Coronary artery (tissue), 2 donors: ENCODE data around the gene NCBP2L.
A peak's percentile ranks its signal among the peaks of the same experiment; 100 is the strongest.

Experiments used
- DNase-seq: peaks from one replicate; pipeline ENCODE4 v3.0.0-alpha.2; 2017; ENCODE audit warnings: low spot score
- H3K27ac ChIP-seq, 2 donors: fragments of 200-600 bp; sonication (generic); one replicate each; pipeline ENCODE4 v1.5.1; 2016 to 2019
- H3K4me3 ChIP-seq: fragments of 200-600 bp; sonication (generic); 2 replicates; pipeline ENCODE4 v1.5.1; 2016; ENCODE audit warnings: mild to moderate bottlenecking, moderate library complexity
- TF ChIP-seq, protein P1 (sequence below): fragments of 200-600 bp; sonication (generic); IDR thresholded peaks from one replicate; pipeline ENCODE4 v1.5.1; 2019; ENCODE audit warnings: antibody characterized with exemption

The NCBP2L gene

DNA sequence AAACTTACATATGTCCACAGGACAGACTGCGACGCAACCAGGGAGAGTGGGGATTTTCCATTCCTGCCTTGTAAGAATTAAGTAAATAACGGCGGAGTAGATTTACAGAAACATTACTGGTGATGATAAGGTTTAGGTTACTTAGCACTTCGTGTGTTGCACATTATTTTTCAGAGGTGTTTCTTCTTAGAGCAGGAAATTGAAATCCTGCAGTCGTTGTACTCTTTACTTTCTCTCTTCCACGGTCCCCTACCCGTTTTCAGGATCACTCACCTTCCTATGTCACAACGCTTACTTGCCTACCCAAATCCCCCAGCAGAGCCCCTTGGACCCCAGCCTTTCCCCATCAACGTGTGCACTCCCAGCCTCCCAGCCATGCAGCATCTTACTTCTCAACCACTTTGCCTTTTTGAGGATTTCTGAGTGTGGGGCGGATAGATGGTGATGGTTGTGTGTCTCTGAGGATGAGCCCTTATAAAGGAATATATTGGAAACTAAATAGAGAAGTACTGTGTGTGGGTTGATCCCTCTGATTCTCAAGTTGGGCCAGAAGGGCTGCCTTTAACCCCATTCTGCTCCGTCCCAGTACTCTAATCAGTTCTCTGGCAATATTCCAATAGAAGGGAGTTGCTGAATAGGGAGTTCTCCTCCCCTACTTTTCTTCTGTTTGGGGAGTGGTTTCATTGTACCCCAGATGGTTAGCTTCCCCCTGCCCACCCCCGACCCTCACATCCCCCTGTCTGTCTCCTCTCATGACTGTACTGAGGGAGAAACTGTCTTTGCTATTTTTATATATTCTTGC, 49.7 kb downstream of the NCBP2L start:
- Histone ChIP-seq H3K27ac (peak overlapping the region; percentile 89), H3K4me3 (peak overlapping the region; percentile 69)
- DNase-seq, result no peak
- TF ChIP-seq, protein P1, sequence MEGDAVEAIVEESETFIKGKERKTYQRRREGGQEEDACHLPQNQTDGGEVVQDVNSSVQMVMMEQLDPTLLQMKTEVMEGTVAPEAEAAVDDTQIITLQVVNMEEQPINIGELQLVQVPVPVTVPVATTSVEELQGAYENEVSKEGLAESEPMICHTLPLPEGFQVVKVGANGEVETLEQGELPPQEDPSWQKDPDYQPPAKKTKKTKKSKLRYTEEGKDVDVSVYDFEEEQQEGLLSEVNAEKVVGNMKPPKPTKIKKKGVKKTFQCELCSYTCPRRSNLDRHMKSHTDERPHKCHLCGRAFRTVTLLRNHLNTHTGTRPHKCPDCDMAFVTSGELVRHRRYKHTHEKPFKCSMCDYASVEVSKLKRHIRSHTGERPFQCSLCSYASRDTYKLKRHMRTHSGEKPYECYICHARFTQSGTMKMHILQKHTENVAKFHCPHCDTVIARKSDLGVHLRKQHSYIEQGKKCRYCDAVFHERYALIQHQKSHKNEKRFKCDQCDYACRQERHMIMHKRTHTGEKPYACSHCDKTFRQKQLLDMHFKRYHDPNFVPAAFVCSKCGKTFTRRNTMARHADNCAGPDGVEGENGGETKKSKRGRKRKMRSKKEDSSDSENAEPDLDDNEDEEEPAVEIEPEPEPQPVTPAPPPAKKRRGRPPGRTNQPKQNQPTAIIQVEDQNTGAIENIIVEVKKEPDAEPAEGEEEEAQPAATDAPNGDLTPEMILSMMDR, result no peak

DNA sequence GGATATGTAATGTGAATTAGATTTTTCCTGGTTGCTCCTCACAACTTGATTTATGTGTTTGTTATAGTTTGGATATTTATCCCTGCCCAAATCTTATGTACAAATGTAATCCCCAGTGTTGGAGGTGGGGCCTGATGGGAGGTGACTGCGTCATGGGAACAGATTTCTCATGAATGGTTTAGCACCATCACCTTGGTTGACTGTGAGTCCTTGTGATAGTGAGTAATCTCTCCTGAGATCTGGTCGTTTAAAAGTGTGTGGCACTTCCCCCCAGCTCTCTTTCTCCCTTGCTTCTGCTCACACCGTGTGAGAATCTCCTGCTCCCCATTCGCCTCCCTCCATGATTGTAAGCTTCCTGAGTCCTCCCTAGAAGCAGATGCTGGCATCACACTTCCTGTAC, 50.3 kb downstream of the NCBP2L start:
- Histone ChIP-seq H3K4me3 (peak overlapping the region; percentile 69), H3K27ac (peak overlapping the region in 1 of 2 donors; percentile 89)
- TF ChIP-seq, protein P1, result no peak
- no peak for DNase-seq

DNA sequence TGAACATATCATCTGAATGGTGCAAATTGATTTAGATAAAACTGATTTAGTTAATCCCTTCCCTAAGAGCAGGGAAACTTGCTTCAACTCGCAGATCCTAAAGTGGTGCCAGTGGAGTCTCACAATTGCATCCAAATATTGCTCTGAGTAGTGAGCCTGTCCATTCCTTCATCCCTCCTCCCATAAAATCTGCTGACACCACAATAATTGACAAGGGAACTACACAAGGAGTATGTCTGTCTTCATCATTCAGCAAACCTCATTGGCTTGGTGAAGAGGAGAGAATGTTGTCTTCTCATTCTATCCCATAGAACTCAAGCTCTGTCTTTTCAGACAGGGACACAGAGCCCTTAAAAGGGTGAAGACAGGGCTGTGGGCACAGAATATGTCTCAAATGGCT, 52.3 kb downstream of the NCBP2L start:
- no peak overlapping the region for H3K4me3 ChIP-seq
- no peak for DNase-seq
- H3K27ac ChIP-seq, result no peak overlapping the region
- TF ChIP-seq, protein P1, result no peak

DNA sequence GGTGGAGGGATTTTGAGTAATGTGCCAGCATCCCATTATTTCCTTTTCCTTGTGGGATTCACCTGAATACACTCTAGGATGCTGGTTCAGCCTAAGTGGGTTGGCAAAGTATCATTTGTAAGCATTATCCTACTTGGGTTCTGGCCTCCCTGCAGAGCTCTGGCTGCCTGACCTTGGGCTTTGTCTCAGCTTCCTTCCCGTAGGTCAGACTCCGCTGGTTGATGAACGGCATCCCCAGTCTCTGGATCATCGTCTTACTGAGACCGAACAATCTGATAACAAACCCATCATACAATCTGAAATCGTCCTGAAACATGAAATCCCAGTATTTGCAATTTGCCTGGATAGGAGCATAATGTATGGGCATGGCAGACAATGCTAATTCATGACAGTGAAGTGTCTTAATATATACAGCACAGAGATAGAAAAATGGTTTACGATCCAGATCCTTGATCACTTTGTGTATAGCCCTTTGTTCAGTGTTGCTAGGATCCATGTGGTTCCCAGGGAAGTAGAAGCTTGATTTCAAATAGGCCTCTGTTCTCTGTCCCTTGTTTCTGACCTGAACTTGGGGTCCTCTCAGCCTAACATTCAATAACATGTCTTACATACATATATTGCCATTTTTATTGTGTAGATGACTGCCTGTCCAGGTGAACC, 53.7 kb downstream of the NCBP2L start:
- H3K27ac ChIP-seq, result no peak overlapping the region
- DNase-seq, result no peak
- H3K4me3 ChIP-seq, result no peak overlapping the region
- TF ChIP-seq, protein P1, result no peak

DNA sequence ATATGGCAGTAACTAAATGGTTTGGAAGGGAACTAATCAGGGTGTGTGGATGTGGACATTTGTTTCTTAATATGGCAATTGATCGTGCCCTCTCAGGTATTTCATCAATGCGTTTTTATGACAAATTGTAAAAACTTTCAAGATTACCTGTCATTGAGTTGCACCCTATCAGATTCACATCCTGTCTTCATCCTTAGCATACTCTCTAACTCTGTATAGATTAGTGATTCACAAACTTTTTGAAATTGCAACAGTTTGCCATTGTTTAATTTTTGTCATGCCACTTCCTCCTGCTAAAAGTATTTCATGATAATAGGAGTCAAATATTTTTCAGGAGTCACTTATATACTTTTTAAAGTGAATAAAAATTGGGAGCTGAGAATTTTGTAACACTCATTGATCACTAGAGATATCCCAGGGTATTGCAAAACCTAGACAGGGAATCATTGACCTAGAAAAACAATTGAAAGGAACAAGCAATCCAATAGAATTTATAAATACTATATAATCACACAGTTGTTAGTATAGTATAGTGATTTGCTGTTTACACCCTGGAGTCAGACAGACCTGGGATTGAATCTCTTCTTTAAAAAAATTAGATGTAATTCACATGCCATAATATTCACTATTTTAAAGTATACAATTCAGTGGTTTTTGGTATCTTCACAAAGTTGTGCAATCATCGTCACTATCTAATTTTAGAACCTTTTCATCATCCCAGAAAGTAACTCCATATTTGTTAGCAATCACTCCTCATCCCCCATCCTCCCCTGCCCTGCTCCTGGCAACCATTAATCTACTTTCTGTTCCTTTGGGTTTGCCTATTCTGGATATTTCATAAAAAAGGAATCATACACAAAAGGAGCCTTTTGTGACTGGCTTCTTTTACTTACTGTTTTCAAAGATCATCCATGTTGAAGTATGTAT, 57.0 kb downstream of the NCBP2L start:
- H3K27ac ChIP-seq, result no peak overlapping the region
- no peak for DNase-seq
- no peak overlapping the region for H3K4me3 ChIP-seq
- TF ChIP-seq, protein P1, result no peak

DNA sequence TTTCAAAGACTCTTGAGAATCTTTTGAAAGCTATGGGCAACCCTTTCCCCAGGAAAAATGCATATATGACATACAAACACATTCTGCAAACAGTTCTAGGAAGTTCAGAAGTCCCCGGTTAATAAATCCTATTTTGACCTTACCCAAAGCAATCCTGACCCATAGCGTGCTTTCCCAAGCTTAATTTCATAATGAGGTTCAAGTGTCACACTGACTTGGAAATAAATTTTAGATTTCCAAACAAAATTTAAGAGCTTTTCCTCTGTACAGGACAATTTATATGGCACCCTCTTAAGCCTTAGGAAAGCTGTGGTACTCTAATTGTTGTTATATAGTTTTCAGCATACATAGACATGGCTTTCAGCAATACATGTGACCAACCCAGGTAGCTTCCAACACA, 59.4 kb downstream of the NCBP2L start:
- Histone ChIP-seq H3K27ac (no peak overlapping the region), H3K4me3 (no peak overlapping the region)
- TF ChIP-seq, protein P1, result no peak
- no peak for DNase-seq
